Subcutaneous adipose tissue (tissue), 4 donors: Measurements from ENCODE around the gene SLC38A10. TPM values are rescaled to one million over a fixed set of nuclear protein-coding genes. Genes with fewer than 3 reads are reported as not detected.

Experiments used
- total RNA-seq, 4 donors: library from RNA; depleted of rRNA; stranded (reverse); fragments of >200 nt; gene quantifications; one replicate each; pipeline ENCODE4 v1.1.0, GENCODE V29; 2016
- TF ChIP-seq, protein P1 (sequence below): fragments of 450-650 bp; IDR thresholded peaks from one replicate; pipeline ENCODE4 v1.5.1; 2016; ENCODE audit warnings: low read depth, mild to moderate bottlenecking, control low read depth, antibody characterized with exemption, moderate library complexity

Gene SLC38A10
- total RNA-seq, 4 donors from 2014 or later = 40.4 to 175 (median 91.0) TPM

DNA sequence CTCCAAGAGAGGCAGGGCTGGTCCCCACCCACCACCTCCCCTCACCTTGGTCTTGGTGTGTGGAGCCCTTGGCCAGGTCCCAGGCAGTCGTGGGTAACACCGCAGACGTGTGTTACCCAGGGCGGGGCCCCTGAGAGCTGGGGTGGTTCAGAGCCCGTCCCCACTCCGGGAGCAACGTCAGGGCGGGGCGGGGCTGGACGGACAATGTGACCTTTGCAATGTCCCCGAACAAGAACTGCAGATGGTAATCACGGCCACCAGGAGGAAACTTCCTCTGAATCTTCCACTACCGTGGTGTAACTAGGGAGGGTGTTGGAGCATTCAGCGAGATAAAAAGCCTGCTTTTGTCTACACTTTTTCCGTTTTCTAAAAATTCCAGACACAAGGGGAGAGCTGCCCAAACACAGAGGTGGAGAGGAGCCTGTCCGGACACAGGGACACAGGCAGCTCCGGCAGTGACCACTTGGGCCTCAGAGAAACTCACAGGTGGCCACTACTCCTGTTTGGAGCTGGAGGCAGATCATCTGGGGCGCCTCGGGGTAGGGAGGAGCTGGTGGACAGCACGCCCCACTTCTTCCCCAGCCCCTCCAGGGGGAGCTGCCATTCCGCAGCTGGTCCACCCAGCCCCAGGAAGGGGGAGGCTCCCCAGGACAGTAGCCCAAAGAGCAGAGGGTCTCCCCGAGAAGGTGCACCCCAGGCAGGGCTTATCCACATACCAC lies 14.2 kb upstream of the SLC38A10 start:
- TF ChIP-seq, protein P1, sequence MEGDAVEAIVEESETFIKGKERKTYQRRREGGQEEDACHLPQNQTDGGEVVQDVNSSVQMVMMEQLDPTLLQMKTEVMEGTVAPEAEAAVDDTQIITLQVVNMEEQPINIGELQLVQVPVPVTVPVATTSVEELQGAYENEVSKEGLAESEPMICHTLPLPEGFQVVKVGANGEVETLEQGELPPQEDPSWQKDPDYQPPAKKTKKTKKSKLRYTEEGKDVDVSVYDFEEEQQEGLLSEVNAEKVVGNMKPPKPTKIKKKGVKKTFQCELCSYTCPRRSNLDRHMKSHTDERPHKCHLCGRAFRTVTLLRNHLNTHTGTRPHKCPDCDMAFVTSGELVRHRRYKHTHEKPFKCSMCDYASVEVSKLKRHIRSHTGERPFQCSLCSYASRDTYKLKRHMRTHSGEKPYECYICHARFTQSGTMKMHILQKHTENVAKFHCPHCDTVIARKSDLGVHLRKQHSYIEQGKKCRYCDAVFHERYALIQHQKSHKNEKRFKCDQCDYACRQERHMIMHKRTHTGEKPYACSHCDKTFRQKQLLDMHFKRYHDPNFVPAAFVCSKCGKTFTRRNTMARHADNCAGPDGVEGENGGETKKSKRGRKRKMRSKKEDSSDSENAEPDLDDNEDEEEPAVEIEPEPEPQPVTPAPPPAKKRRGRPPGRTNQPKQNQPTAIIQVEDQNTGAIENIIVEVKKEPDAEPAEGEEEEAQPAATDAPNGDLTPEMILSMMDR = no peak

DNA sequence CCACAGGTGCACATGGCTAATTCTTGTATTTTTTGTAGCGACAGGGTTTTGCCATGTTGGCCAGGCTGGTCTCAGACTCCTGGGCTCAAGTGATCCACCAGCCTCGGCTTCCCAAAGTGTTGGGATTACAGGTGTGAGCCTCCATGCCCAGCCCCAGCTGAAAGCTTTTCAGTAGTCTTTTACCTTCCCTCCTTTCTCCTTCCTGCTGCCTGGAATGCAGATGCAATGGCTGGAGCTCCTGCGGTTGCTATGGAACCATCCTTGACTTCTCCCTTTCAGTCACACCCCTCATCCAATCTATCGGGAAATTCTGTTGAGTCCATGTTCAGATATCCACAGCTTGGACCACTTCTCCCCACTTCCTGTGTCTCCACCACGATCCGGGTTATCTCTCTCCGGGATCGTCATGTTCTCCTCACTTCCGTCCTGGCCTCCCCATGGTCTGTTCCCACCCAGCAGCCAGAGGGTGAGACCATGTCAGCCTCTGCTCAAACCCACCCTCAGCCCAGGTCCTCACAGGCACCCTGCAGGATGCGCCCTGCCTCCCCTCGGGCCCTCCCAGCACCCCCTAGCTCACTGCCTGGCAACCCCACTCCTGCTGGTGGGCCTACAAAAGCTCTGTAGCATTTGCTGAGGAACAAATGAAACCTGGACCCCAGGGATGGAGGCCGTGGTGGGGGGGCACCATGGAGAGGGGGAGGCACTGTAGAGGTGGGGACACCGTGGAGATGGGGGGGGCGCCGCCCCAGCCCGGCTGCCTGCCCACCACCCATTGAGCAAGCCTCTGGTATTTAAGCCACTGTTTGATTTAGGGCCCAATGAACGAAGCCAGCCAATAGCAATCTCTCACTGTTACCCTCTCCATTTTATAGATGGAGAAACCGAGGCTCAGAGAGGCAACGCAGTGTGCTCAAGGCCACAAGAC lies 12.8 kb upstream of the SLC38A10 start:
- TF ChIP-seq, protein P1 = no peak

DNA sequence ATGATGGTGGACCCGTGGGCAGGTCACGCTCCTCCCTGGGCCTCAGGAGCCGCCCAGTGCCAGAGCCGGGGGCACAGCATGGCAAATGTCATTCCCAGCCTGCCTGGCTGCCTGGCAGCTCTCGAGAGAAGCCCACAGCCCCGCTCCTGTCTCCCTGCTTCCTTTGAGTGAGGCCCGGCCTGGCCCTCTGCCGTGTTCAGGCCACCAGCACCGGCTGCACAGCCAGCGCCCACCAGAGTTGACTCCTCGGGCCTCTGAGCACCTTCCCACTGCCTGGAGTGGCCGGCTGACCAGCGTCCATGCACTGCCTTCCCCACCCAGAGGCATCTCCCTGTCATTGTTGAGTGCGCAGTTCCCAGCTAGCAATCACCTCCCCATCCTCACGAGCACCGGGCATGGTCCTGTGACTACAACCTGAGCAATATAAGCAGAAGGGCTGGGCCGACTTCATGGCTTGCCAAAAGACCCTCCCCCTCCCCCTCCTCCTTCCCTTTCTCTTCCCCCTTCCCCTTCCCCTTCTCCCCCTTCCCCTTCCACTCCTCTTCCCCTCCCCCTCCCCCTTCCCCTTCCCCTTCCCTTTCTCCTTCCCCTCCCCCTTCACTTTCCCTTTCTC lies 11.9 kb upstream of the SLC38A10 start:
- TF ChIP-seq, protein P1 = no peak

DNA sequence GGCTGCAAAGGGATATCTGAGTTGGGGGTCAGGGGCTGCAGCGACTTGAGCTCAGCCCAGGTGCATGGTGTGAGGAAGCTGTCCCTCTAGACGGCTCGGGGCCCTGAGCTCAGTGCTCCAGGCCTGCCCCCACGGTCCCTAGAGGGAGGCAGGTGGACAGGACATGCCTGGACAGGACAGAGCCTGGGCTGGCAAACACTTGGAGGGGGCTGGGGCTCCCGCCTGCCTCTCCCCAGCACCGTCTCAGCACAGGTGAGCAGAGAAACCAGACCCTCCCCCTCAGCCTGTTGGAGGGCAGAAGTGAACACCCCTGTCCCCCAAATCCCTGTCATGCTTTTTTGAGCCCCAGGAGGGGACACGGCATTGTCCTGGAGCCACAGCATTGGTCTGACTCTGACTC lies 11.4 kb upstream of the SLC38A10 start:
- TF ChIP-seq, protein P1 = no peak

DNA sequence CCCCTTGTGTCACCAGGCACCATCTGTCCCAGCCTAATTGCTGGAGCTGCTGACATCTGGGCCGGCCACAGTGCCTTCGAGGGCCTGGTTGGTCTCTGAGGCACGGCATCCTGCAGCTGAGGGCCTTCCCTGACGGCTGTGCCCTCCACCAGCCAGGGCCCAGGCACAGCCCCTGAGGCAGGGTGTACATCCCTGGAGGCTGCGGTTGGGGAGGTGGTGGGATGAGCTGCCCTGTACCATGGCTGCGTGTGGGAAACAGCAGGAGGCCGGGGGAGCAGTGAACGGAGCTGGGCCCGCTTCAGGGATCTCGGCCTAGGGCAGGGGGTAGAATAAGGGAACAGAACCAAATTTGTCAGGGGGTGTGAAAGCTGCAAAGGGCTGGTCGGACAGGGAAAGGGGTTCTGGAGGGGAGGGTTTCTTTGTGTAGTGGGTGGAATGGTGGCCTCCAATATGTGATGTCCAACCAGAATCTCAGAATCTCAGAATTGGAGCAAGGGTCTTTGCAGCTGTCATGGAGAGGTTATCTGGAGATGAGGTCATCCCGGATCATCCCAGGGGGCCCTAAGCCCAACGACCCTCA lies 10.0 kb upstream of the SLC38A10 start:
- TF ChIP-seq, protein P1 = no peak

DNA sequence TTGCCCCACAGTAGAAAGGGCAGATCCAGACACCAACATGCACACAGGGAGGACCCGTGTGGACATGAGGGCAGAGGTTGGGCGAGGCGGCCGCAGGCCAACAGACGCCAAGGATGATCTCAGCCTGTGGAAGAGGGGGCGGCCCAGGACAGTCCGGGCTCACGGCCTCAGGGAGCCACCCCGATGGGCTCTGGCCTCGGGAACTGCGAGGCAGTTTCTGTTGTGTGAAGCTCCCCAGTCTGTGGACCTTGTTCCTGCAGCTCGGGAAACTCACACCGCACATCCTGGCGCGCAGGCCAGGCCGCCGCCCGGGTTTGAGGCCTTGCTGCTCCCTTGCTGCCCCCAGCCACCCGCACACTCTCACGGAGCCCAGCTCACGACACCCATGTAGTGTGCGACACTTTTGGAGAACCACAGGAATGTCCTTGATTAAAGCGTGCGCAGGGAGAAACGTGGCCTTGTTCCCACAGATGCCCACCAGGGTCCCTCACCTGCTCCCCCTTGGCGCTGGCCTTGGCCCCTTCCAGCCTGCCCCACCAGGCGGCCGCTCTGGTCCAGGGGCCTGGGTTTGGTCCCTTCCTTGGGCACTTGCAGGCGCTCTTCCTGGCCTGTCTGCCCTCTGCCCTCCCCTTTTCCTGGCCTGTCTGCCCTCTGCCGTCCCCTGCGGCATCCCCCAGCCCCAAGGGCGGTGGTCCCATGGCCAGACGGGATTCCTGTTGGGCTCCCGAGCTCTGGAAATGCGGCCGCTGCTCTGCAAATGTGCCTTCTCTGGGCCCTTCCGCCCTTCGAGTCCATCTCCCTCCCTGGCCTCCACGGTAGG lies 9.3 kb upstream of the SLC38A10 start:
- TF ChIP-seq, protein P1 = no peak
